GM21447 (cell line): ENCODE measurements around the gene CAMK1D.

Experiments
- ATAC-seq: cut with Tn5 transposase; IDR thresholded peaks from one replicate; pipeline ENCODE4 v1.9.1; 2021; ENCODE audit not compliant: unreplicated experiment

Gene CAMK1D

GRCh38 chr10:12459762-12460161, 110.4 kb downstream of the CAMK1D start:
- no peak for ATAC-seq

DNA sequence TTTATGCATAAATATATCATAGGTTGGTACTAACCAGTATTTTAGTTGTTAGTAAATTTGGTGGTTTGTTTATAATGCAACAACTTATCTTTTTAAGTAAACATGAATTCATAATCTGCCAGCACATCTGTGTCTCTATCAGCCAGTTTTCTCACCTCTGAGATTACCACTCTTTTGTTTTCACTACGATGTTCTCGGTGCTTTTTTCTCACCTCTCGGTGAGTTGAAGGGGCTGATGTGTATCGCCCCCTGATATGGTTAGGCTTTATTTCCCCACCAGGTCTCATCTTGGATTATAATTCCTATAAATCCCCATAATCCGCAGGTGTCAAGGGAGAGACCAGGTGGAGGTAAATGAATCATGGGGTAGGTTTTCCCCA, 114.1 kb downstream of the CAMK1D start:
- ATAC-seq: no peak

GRCh38 chr10:12465385-12466136, 116.2 kb downstream of the CAMK1D start:
- ATAC-seq: no peak

GRCh38 chr10:12466704-12467305, 117.5 kb downstream of the CAMK1D start:
- ATAC-seq: no peak

DNA sequence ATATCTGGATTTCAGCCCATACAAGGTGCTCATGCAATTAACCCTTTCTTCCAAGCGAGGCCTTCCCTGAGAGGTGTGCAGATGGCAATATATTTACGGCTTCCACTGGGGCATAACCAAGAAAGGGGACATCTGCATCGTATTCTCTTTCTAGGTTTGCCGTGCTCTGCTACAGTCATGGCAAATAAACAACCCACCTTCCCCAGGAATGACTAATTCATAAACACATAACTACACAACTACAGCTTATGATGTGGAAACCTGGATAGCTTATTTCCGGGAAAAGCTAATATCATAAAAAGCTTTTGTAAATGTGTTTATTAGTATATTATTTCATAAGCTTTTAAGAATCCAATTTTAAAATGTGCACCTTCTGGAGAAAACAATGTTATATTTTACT, 120.0 kb downstream of the CAMK1D start:
- no peak for ATAC-seq

- no peak for ATAC-seq
These were observed 121.4 kb downstream of the CAMK1D start for GRCh38 chr10:12470719-12471118.

- no peak for ATAC-seq
These were observed 121.8 kb downstream of the CAMK1D start for GRCh38 chr10:12471135-12471534.

GRCh38 chr10:12473491-12473890, 124.1 kb downstream of the CAMK1D start:
- ATAC-seq: no peak

DNA sequence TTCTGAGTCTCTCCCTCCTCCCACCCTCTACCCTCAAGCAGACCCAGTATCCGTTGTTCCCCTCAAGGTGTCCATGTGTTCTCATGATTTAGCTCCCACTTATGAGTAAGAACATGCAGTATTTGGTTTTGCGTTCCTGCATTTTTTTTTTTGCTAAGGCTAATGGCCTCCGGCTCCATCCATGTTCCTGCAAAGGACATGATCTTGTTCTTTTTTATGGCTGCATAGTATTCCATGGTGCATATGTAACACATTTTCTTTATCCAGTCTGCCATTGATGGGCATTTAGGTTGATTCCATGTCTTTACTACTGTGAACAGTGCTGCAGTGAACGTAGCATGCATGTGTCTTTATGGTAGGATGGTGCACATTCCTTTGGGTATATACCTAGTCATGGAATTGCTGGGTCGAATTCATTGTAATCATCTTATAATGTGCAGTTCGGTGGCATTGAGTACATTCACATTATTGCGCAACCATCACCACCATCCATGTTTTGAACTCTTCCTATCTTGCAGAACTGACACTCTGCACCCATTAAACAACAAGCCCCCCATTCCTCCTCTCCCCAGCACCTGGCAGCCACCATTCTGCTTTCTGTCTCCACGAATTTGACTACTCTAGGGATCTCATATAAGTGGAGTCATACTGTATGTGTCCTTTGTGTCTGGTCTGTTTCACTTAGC, 125.5 kb downstream of the CAMK1D start:
- no peak for ATAC-seq

- no peak for ATAC-seq
These were observed 127.3 kb downstream of the CAMK1D start for GRCh38 chr10:12476656-12477055.

DNA sequence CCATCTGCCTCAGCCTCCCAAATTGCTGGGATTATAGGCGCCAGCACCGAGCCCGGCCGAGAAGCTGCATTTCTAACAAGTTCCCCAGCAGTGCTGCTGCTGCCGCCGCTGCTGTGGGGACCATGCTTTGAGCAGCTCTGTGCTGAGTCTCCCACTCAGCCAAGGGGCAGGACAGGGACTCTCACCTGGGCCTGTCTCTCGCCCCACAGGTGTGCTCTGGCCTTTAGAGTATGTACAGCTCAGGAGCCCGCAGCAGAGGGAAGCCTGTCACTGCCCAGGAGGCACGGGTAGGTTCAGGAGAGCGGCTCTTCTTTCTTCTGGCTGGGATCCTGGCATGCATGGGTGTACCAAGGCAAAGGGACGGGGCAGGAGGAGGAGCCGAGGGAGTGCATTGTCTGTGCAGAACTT, 130.1 kb downstream of the CAMK1D start:
- no peak for ATAC-seq

- no peak for ATAC-seq
These were observed 130.6 kb downstream of the CAMK1D start for GRCh38 chr10:12479924-12480323.

DNA sequence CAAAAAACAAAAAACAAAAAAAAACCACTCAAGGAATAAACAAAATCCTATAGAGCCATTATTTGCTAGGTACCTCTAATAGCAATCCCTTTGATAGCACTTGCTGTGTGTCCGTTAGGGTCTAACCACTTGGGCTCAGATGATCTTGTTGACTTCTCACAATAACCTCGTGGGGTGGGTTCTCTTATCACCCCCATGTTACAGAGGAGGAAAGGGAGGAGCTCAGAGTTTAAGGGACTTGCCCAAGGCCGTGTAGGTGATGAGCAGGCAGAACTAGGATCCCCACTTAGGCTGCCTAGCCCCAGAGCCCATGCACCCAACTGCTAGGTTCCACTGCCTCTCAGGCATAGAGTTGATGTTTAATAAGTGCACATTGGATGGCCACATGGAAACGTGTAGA, 131.1 kb downstream of the CAMK1D start:
- ATAC-seq: no peak

DNA sequence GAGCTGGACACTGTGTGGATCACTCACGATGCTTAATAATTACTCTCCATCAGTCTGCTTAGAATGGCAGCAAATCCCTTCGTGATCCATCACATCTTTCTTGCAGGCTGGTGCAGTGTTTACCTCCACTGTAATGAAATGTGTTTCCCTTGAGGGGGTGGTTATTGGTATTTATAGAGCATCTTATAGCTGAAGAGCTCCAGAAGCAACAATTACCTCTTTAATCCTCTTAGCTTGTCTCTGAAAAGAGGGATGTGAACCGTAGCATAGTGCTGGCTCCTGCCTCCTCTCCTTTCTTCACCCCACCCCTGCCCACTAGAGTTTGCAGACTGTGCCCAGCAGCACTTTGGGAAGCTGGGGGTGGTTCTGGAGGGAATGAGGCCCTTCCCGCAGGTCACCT, 132.6 kb downstream of the CAMK1D start:
- ATAC-seq: no peak

DNA sequence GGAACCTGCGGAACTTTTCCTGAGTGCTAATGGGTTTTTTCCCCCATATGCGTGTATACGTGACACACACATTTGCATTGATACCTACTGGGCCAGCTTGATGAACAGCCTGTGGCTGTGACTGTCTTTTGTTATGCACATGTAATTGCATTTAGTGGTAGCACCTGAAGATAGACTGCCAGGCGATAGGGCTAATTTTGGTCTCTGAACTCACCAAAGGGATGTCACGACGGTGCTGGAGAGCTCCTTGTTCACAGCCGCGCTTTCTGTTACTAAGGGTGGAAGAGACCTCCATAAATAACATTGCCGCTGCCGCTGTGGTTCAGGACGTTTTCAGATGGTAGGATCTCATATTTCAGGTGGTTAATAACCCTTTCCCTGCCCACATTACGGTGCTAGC, 133.2 kb downstream of the CAMK1D start:
- ATAC-seq: no peak

- ATAC-seq: peak; percentile 41
These were observed 134.9 kb downstream of the CAMK1D start for GRCh38 chr10:12484002-12484918.

DNA sequence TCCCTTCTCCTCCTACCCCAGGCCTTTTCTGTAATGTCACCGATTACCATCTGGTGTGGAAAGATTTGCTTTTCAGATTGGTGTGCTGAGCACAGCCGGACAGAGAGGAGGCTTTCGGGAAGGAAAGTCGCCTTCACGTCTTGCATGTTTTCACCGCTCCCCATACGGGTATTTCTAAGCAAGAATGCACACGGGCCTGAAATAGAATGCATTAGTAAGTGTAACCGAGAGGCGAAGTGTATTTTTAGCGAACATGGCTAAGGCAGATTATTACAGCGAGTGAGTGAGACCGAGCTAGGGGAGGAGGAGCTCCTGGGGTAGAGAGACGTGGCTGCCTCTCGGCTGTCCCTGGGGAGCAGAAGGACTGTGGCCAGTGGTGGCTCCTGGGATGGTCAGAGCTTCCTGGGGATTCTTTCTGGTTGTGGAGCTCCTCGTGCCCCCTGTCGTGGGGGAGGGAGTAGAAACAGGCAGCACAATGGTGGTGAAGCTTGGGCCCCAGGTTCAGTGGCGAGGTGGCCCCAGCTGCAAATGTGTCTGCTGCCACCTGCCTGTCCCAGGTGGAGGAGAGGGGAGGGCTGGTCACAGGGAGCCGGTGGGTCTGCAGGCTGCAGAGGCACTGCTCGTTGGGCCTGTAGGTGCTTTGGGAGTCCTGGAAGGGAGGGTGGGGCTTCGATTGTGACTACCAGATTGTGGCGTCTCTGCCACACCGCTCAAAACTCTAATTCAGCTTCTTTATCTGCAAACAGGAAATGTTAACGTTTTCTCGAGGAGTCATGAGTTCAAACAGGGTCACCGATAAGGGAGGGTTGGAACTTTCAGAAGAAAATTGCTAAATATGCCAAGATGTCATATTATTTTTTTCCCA, 135.8 kb downstream of the CAMK1D start:
- peak; percentile 72 for ATAC-seq

DNA sequence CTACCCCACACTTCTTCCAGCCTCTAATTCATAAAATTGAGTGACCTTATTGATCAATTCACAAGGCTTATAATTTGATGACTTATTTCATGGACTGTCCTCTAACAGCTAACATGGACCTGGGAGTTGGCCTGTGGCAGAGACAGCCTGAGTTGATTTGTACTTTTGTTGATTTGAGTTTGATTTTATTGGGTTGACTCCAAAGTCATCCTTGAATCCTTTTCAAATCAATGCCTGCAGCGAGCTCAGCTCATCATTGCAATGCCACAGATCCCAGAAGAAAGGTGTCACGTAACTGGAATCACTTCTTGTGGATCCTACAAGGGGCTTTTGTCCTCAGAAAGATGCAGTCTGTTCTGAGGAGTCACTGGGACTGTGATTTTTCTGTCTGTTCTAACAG, 138.0 kb downstream of the CAMK1D start:
- ATAC-seq: no peak

DNA sequence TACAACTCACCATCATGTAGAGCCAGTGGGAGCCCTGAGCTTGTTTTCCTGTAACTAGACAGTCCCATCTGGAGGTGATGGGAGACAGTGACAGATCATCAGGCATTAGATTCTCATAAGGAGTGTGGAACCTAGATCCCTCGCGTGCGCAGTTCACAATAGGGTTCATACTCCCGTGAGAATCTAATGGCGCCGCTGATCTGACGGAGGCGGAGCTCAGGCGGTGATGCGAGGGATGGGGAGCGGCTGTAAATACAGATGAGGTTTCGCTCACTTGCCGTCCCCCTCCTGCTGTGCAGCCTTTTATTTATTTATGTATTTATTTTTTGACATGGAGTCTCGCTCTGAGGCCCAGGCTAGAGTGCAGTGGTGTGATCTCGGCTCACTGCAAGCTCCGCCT, 139.3 kb downstream of the CAMK1D start:
- ATAC-seq: no peak

DNA sequence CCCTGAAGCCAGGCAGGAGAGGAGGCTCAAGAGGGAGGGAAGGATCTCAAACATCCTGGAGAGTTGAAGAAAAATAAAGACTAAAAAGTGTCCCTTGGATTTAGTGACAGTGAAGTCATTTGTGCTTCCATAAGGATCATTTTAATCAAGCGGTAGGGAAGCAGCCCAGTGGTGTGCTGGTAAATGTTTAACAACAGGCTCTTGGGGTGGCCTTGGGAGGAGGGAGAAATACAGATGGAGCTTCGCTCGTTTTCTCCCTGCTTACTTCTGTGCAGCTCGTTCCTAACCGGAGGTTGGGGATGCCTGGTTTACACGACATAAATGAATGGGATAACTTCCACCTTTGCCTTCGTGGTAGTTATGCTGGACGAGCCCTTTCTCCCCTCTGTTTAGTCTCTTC, 140.0 kb downstream of the CAMK1D start:
- ATAC-seq: no peak
